HCT116 (cell line): ENCODE data around the gene RHPN2. TPM values are rescaled to one million over a fixed set of nuclear protein-coding genes. Genes with fewer than 3 reads are reported as not detected.

Source experiments
- ATAC-seq: fragments of 200-7000 bp; cut with Tn5 transposase; 2 replicates; pipeline ENCODE4 v1.9.1; 2020; ENCODE audit warnings: mild to moderate bottlenecking, moderate library complexity
- BruUV-seq: library from RNA; stranded (reverse); fragments of 400-500 nt; replicated peaks from 2 replicates; lab custom pipeline; 2021; lab: Mats Ljungman, UMichigan
- CTCF ChIA-PET: fragments of 300-600 bp; sonication (Branson Sonifier 250); formaldehyde crosslinking; loops from one replicate; lab custom pipeline; 2021; ENCODE audit warnings: antibody characterized with exemption; lab: Charles Lee
- POLR2A ChIA-PET: fragments of 300-600, 350-600 bp; sonication (Branson Sonifier 250); formaldehyde crosslinking; loops from one replicate; lab custom pipeline; 2021; ENCODE audit warnings: antibody characterized with exemption; lab: Charles Lee
- RAD21 ChIA-PET, 2 experiments: fragments of 300-600 bp; sonication (Branson Sonifier 250); formaldehyde crosslinking; loops; one replicate each; lab custom pipeline; 2023; ENCODE audit warnings: low total read pairs in 2 of 2; ENCODE audit not compliant: uncharacterized antibody in 2 of 2, unreplicated experiment in 2 of 2, low non-redundant PET in 1 of 2; lab: Charles Lee
- DNase-seq: peaks from one replicate; pipeline ENCODE4 v3.0.0-alpha.2; 2010; ENCODE audit warnings: low read depth, low spot score
- H2AFZ ChIP-seq: fragments of 200-600 bp; shearing (Covaris generic), sonication (generic); 2 replicates; pipeline ENCODE4 v1.6.1; 2017; ENCODE audit warnings: low read depth, mixed run types, mixed read lengths, antibody characterized with exemption, low read length; ENCODE audit not compliant: poor library complexity, severe bottlenecking
- H3K27ac ChIP-seq: 2 replicates; pipeline ENCODE4 v1.5.1; 2012; ENCODE audit warnings: low read depth, low read length
- H3K27me3 ChIP-seq: fragments of 200-600 bp; sonication (generic); 2 replicates; pipeline ENCODE4 v1.6.1; 2016; ENCODE audit warnings: mixed run types, low read length, mixed read lengths; ENCODE audit not compliant: insufficient read depth
- H3K36me3 ChIP-seq, 2 experiments: fragments of 200-500 bp in 1 of 2; fragments of 200-600 bp in 1 of 2; sonication (Bioruptor generic) in 1 of 2; sonication (generic) in 1 of 2; 2 replicates each; pipeline versions ENCODE4 v1.5.1 to v1.6.1; 2014 to 2016; ENCODE audit warnings: low read length in 2 of 2, inconsistent platforms in 1 of 2, mixed read lengths in 1 of 2, mixed run types in 1 of 2; ENCODE audit not compliant: insufficient read depth in 2 of 2, control insufficient read depth in 1 of 2
- H3K4me1 ChIP-seq, 2 experiments: fragments of 200-600 bp in 1 of 2; sonication (generic) in 1 of 2; 2 replicates each; pipeline versions ENCODE4 v1.5.1 to v1.6.1; 2012 to 2017; ENCODE audit warnings: low read length in 2 of 2, inconsistent platforms in 1 of 2, mild to moderate bottlenecking in 1 of 2, mixed read lengths in 1 of 2, mixed run types in 1 of 2, moderate library complexity in 1 of 2; ENCODE audit not compliant: insufficient read depth in 2 of 2, control insufficient read depth in 1 of 2
- H3K4me2 ChIP-seq: fragments of 200-600 bp; sonication (generic); 2 replicates; pipeline ENCODE4 v1.6.1; 2017; ENCODE audit warnings: mixed run types, low read length, mixed read lengths
- H3K4me3 ChIP-seq, 2 experiments: fragments of 200-600 bp in 1 of 2; sonication (generic) in 1 of 2; replicated peaks in 1 of 2; 2 replicates each; pipeline ENCODE4 v1.5.1; 2011 to 2016; ENCODE audit warnings: low read length in 2 of 2, control low read depth in 1 of 2, low read depth in 1 of 2, mild to moderate bottlenecking in 1 of 2, mixed read lengths in 1 of 2, mixed run types in 1 of 2
- H3K79me2 ChIP-seq: fragments of 200-600 bp; sonication (generic); 2 replicates; pipeline ENCODE4 v1.6.1; 2017; ENCODE audit warnings: mild to moderate bottlenecking, mixed run types, low read length, moderate library complexity, mixed read lengths; ENCODE audit not compliant: insufficient read depth
- H3K9ac ChIP-seq: fragments of 200-600 bp; sonication (generic); 2 replicates; pipeline ENCODE4 v1.6.1; 2016; ENCODE audit warnings: low read length, mixed read lengths
- H3K9me2 ChIP-seq: fragments of 200-600 bp; sonication (generic), shearing (Covaris generic); 2 replicates; pipeline ENCODE4 v1.6.1; 2017; ENCODE audit warnings: mixed run types, mild to moderate bottlenecking, moderate library complexity; ENCODE audit not compliant: insufficient read depth
- H3K9me3 ChIP-seq, 2 experiments: fragments of 200-500 bp in 1 of 2; fragments of 200-600 bp in 1 of 2; sonication (Bioruptor generic) in 1 of 2; sonication (generic) in 1 of 2; 2 replicates each; pipeline ENCODE4 v1.6.1; 2014 to 2017; ENCODE audit warnings: low read length in 2 of 2, mixed read lengths in 2 of 2, inconsistent platforms in 1 of 2, low read depth in 1 of 2, mild to moderate bottlenecking in 1 of 2, mixed run types in 1 of 2, moderate library complexity in 1 of 2; ENCODE audit not compliant: control insufficient read depth in 1 of 2, insufficient read depth in 1 of 2
- H4K20me1 ChIP-seq: fragments of 200-600 bp; sonication (generic), shearing (Covaris generic); 2 replicates; pipeline ENCODE4 v1.6.1; 2017; ENCODE audit warnings: mixed run types, mild to moderate bottlenecking, moderate library complexity; ENCODE audit not compliant: insufficient read depth
- CBX3 ChIP-seq: IDR thresholded peaks from 2 replicates; pipeline ENCODE4 v1.6.1; 2012; ENCODE audit warnings: low read depth
- CEBPB ChIP-seq: IDR thresholded peaks from 2 replicates; pipeline ENCODE4 v1.6.1; 2012; ENCODE audit warnings: low read depth
- ELF1 ChIP-seq: IDR thresholded peaks from 2 replicates; pipeline ENCODE4 v1.6.1; 2012; ENCODE audit warnings: low read depth, borderline replicate concordance
- EZH2 ChIP-seq: fragments of 200-600 bp; sonication (generic); IDR thresholded peaks from 2 replicates; pipeline ENCODE4 v1.6.1; 2017; ENCODE audit warnings: antibody characterized with exemption, mixed run types
- EZH2phosphoT487 ChIP-seq: fragments of 200-600 bp; IDR thresholded peaks from 2 replicates; pipeline ENCODE4 v1.6.1; 2018; ENCODE audit warnings: antibody characterized with exemption, borderline replicate concordance
- FOSL1 ChIP-seq: IDR thresholded peaks from 2 replicates; pipeline ENCODE4 v1.6.1; 2012; ENCODE audit warnings: low read depth
- JUND ChIP-seq: IDR thresholded peaks from 2 replicates; pipeline ENCODE4 v1.6.1; 2012
- POLR2A ChIP-seq: IDR thresholded peaks from 2 replicates; pipeline ENCODE4 v1.7.0; 2011; ENCODE audit warnings: borderline replicate concordance; ENCODE audit not compliant: insufficient read depth, insufficient read length; ENCODE audit errors: extremely low read depth
- POLR2AphosphoS5 ChIP-seq: IDR thresholded peaks from 2 replicates; pipeline ENCODE4 v1.6.1; 2011; ENCODE audit warnings: mild to moderate bottlenecking, low read depth, low read length, moderate library complexity
- SIN3A ChIP-seq: IDR thresholded peaks from 2 replicates; pipeline ENCODE4 v1.6.1; 2012; ENCODE audit warnings: low read depth
- SP1 ChIP-seq: IDR thresholded peaks from 2 replicates; pipeline ENCODE4 v1.6.1; 2012; ENCODE audit warnings: low read depth
- SRF ChIP-seq: IDR thresholded peaks from 2 replicates; pipeline ENCODE4 v1.6.1; 2012; ENCODE audit warnings: low read depth
- TCF7L2 ChIP-seq: IDR thresholded peaks from 2 replicates; pipeline ENCODE4 v1.7.0; 2011; ENCODE audit warnings: borderline replicate concordance, inconsistent platforms; ENCODE audit not compliant: insufficient read depth, insufficient read length; ENCODE audit errors: extremely low read depth
- ZFX ChIP-seq: fragments of 450-650 bp; IDR thresholded peaks from 2 replicates; pipeline ENCODE4 v1.6.1; 2017
- ZNF274 ChIP-seq: fragments of 200-500 bp; sonication (Bioruptor generic); IDR thresholded peaks from 2 replicates; pipeline ENCODE4 v1.6.1; 2014; ENCODE audit warnings: mild to moderate bottlenecking, low read depth, low read length, inconsistent platforms
- intact Hi-C: fragments of 100-400 bp; cut with micrococcal nuclease; formaldehyde crosslinking; loops from 2 replicates; pipeline ENCODE4 v1.10.0; 2022
- total RNA-seq: library from RNA; stranded (reverse); gene quantifications from one replicate; pipeline ENCODE4 v1.2.1, GENCODE V29; 2021; ENCODE audit not compliant: unreplicated experiment
- TF ChIP-seq, protein P1 (sequence below): IDR thresholded peaks from 2 replicates; pipeline ENCODE4 v1.6.1; 2012; ENCODE audit warnings: low read depth
- TF ChIP-seq, protein P2 (sequence below): IDR thresholded peaks from 2 replicates; pipeline ENCODE4 v1.6.1; 2012
- TF ChIP-seq, protein P3 (sequence below): IDR thresholded peaks from 2 replicates; pipeline ENCODE4 v1.6.1; 2012
- TF ChIP-seq, protein P4 (sequence below), 3 experiments: fragments of 200-600 bp in 1 of 3; sonication (generic) in 1 of 3; IDR thresholded peaks in 2 of 3; conservative IDR thresholded peaks in 1 of 3; 2 replicates each; pipeline ENCODE4 v1.5.1; 2012 to 2017; ENCODE audit warnings: low read depth in 2 of 3, low read length in 2 of 3, antibody characterized with exemption in 1 of 3, borderline replicate concordance in 1 of 3, control low read depth in 1 of 3, mild to moderate bottlenecking in 1 of 3, mixed read lengths in 1 of 3, mixed run types in 1 of 3, moderate library complexity in 1 of 3; ENCODE audit not compliant: insufficient read depth in 1 of 3
- TF ChIP-seq, protein P5 (sequence below): IDR thresholded peaks from 2 replicates; pipeline ENCODE4 v1.6.1; 2011; ENCODE audit warnings: mild to moderate bottlenecking, low read length, moderate library complexity; ENCODE audit not compliant: insufficient replicate concordance; ENCODE audit errors: extremely low read depth

Gene RHPN2
- total RNA-seq, 1 experiment from 2014 or later: 33.3 TPM

DNA sequence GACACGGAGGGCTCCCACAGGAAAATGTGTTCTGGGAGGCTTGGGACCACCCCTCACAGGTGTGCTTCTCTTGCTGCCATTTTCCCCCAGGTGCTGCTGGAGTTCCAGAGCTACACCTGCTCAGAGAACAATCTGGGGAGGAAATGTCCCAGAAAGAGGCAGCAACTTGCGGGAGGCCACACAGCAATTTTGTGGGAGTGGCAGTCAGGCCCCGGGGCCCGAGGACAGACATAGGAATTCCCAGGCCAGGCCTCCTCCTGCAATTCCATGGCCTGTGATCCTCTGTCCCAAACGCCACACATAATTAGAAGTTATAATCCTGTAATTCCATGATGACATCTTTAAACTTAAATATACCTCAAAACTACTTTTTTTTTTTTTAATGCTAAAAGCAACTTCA, 1.8 kb downstream of the RHPN2 start (continued):
- TF ChIP-seq, protein P1, sequence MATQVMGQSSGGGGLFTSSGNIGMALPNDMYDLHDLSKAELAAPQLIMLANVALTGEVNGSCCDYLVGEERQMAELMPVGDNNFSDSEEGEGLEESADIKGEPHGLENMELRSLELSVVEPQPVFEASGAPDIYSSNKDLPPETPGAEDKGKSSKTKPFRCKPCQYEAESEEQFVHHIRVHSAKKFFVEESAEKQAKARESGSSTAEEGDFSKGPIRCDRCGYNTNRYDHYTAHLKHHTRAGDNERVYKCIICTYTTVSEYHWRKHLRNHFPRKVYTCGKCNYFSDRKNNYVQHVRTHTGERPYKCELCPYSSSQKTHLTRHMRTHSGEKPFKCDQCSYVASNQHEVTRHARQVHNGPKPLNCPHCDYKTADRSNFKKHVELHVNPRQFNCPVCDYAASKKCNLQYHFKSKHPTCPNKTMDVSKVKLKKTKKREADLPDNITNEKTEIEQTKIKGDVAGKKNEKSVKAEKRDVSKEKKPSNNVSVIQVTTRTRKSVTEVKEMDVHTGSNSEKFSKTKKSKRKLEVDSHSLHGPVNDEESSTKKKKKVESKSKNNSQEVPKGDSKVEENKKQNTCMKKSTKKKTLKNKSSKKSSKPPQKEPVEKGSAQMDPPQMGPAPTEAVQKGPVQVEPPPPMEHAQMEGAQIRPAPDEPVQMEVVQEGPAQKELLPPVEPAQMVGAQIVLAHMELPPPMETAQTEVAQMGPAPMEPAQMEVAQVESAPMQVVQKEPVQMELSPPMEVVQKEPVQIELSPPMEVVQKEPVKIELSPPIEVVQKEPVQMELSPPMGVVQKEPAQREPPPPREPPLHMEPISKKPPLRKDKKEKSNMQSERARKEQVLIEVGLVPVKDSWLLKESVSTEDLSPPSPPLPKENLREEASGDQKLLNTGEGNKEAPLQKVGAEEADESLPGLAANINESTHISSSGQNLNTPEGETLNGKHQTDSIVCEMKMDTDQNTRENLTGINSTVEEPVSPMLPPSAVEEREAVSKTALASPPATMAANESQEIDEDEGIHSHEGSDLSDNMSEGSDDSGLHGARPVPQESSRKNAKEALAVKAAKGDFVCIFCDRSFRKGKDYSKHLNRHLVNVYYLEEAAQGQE: no peak

DNA sequence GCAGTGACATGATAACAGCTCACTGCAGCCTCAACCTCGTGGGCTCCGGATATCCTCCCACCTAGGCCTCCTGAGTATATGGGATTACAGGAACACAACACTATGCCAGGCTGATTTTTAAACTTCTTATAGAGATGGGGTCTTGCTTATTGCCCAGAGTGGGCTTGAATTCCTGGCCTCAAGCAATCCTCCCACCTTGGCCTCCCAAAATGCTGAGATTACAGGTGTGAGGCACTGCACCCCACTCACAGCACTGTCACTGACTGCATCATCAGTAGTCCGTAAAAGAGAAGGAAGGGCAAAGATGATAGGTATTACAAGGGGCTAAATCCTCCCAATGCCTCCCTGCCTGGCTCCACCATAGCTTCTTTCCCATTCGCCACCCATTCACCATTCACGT, 4.1 kb downstream of the RHPN2 start:
- Histone ChIP-seq H3K4me1 (peaks cover 28 to 59% of the 10 kb centered on the region in 2 experiments), H3K9me2 (no peaks in the 10 kb centered on the region), H3K36me3 (0 out of 4 replicates have a peak, but pooled peaks cover 0 to 3% of the 10 kb centered on the region in 2 experiments), H2AFZ (no peak overlapping the region), H3K27ac (no peak overlapping the region), H3K4me3 (no peak overlapping the region), H3K9me3 (no peaks in the 10 kb centered on the region), H3K9ac (no peak overlapping the region), H3K27me3 (no peaks in the 10 kb centered on the region), H3K79me2 (peaks cover 84% of the 10 kb centered on the region), H3K4me2 (peak overlapping the region; percentile 11; the same call in 1 of the 2 replicates), H4K20me1 (no peaks in the 10 kb centered on the region; the same call in 1 of the 2 replicates)
- intact Hi-C loops: no loop called here
- DNase-seq: no peak
- ChIA-PET POLR2A (no interaction called here), CTCF (no interaction called here), RAD21 (no interaction called here)
- no peak for TF ChIP-seq EZH2
- no peak for TF ChIP-seq SRF
- TF ChIP-seq ELF1: no peak
- TF ChIP-seq, protein P2, sequence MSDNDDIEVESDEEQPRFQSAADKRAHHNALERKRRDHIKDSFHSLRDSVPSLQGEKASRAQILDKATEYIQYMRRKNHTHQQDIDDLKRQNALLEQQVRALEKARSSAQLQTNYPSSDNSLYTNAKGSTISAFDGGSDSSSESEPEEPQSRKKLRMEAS: no peak
- TF ChIP-seq EZH2phosphoT487: no peak
- no peak for TF ChIP-seq POLR2AphosphoS5
- no peak for TF ChIP-seq CBX3
- no peak for TF ChIP-seq SP1
- TF ChIP-seq, protein P3, sequence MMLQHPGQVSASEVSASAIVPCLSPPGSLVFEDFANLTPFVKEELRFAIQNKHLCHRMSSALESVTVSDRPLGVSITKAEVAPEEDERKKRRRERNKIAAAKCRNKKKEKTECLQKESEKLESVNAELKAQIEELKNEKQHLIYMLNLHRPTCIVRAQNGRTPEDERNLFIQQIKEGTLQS: no peak
- TF ChIP-seq ZFX: no peak
- TF ChIP-seq JUND: no peak
- no peak for TF ChIP-seq TCF7L2
- TF ChIP-seq, protein P4, sequence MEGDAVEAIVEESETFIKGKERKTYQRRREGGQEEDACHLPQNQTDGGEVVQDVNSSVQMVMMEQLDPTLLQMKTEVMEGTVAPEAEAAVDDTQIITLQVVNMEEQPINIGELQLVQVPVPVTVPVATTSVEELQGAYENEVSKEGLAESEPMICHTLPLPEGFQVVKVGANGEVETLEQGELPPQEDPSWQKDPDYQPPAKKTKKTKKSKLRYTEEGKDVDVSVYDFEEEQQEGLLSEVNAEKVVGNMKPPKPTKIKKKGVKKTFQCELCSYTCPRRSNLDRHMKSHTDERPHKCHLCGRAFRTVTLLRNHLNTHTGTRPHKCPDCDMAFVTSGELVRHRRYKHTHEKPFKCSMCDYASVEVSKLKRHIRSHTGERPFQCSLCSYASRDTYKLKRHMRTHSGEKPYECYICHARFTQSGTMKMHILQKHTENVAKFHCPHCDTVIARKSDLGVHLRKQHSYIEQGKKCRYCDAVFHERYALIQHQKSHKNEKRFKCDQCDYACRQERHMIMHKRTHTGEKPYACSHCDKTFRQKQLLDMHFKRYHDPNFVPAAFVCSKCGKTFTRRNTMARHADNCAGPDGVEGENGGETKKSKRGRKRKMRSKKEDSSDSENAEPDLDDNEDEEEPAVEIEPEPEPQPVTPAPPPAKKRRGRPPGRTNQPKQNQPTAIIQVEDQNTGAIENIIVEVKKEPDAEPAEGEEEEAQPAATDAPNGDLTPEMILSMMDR (IDR thresholded peaks at IDR 0.05 in 2 of 3, conservative IDR thresholded peaks at IDR 0.05 in 1 of 3; ENCODE audit: borderline replicate concordance in 1 of 3, insufficient read depth in 1 of 3, low read depth in 2 of 3, low read length in 2 of 3): no peak
- TF ChIP-seq FOSL1: no peak
- no peak for TF ChIP-seq SIN3A
- TF ChIP-seq POLR2A: no peak
- no peak for TF ChIP-seq ZNF274
- TF ChIP-seq, protein P5, sequence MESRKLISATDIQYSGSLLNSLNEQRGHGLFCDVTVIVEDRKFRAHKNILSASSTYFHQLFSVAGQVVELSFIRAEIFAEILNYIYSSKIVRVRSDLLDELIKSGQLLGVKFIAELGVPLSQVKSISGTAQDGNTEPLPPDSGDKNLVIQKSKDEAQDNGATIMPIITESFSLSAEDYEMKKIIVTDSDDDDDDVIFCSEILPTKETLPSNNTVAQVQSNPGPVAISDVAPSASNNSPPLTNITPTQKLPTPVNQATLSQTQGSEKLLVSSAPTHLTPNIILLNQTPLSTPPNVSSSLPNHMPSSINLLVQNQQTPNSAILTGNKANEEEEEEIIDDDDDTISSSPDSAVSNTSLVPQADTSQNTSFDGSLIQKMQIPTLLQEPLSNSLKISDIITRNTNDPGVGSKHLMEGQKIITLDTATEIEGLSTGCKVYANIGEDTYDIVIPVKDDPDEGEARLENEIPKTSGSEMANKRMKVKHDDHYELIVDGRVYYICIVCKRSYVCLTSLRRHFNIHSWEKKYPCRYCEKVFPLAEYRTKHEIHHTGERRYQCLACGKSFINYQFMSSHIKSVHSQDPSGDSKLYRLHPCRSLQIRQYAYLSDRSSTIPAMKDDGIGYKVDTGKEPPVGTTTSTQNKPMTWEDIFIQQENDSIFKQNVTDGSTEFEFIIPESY: no peak
- TF ChIP-seq CEBPB: no peak
- no peak for ATAC-seq
- no TSS peak for BruUV-seq
